Epidermal melanocyte (primary cell): ENCODE results near the gene GPR155.
"Not testable (repeated sequence)": the region's sequence is repeated elsewhere in the genome, so short reads cannot be mapped to it uniquely, and the experiment has no call there.

Source experiments
- DNase-seq: peaks from one replicate; pipeline ENCODE4 v3.0.0; 2011; ENCODE audit warnings: low spot score; ENCODE audit not compliant: insufficient read length

The GPR155 gene

DNA sequence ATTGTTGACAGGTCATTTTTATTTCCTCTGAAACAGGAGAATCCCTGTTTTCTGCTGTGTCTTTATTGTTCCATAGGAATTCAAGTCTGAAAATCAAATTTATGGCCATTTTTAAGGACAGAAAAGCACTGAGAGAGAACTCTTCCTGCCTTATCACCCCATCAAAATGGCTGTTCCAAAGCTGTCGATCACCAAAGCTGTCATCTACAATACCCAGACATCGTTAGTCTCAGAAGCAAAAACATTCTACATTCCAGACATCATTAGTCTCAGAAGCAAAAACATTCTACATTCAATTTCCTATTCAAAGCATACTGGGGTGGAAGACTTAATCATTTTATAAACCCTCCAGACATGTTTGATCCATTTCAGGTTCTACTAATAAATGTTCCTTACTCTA, 46.9 kb downstream of the GPR155 start:
- DNase-seq, result no peak

DNA sequence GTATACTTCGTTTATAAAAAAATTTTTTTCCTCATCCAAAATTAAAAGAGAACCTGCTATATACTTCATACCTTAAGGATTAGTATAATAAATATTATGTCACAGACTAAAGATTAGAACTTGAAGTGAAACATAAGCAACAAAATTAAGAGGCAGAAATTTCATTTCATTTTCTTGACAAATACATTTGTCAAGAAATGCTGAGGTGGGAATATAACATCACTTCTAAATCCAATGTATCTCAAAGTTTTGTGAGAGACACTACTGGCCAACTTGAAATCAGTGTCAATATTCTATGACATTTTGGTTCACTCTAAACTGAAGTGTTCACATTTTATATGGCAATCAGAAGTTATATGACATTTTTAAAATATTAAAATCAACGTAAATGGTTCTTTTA, 47.5 kb downstream of the GPR155 start:
- DNase-seq, result no peak

- no peak for DNase-seq
Observed at GRCh38 chr2:174438146-174438886, 48.5 kb downstream of the GPR155 start.

- DNase-seq, result no peak
Observed at GRCh38 chr2:174436351-174436750, 50.5 kb downstream of the GPR155 start.

DNA sequence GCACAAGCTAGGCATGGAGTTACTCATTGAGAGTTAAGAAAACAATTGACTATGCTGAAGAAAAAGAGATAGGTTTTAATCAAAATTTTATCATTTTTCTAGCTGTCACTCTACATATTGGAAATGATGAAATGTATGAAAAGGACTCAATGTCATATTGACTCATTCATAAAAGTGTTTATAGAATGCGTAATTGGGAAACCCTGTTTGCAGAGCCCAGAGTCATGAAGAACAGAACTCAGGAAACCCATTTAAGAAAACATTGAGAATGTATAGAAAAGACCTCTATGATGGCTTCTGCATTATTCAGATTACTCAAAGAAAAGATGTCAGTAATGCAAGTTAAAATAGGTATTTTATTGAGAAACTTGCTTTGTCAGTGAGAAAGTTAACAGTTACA, 54.9 kb downstream of the GPR155 start:
- no peak for DNase-seq

GRCh38 chr2:174430066-174430465, 56.8 kb downstream of the GPR155 start:
- no peak for DNase-seq

DNA sequence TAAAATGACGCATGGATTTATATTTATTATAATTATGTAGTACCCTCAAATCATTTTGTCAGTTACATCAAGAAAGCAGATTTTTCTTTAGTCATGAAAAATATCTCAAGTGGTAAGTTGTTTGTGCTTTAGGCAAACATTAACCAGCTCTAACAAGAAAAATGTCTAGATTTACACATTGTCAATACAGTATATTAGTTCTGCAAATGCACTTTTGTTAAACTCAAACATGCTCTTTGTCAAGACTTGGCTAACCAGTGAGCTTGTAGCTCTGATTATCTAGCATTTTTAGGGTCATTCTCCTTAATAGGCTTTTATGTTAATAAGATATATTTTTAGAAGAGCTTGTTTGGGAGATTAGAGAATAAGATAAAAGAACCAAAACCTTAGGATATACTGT, 58.6 kb downstream of the GPR155 start:
- no peak for DNase-seq

GRCh38 chr2:174412256-174412655, 74.6 kb downstream of the GPR155 start:
- DNase-seq, result no peak

- DNase-seq, result not testable (repeated sequence)
Observed at GRCh38 chr2:174410039-174410438, 76.8 kb downstream of the GPR155 start.

DNA sequence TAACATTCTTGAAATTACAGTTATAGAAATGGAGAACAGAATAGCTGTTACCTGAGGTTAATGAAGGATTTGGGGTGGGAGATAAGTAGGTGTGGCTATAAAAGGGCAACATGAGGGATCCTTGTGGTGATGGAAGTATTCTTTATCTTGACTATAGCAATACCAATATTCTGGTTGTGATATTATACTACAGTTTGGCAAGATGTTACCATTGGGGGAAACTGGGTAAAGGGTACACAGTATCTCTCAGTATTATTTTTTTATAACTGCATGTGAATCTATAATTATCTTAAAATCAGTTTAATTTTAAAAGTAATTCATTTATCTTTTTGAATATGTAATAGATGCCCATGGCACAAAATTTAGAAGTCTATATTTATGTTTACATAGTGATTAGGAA, 83.2 kb downstream of the GPR155 start:
- DNase-seq, result no peak

GRCh38 chr2:174400853-174401252, 86.0 kb downstream of the GPR155 start:
- DNase-seq, result no peak

GRCh38 chr2:174399171-174399570, 87.7 kb downstream of the GPR155 start:
- no peak for DNase-seq

- DNase-seq, result no peak
Observed at GRCh38 chr2:174397773-174398172, 89.1 kb downstream of the GPR155 start.

GRCh38 chr2:174395969-174396630, 90.7 kb downstream of the GPR155 start:
- no peak for DNase-seq

GRCh38 chr2:174395284-174395968, 91.4 kb downstream of the GPR155 start, which contains the start of gene SCRN3:
SCRN3 (plus strand) TSS chr2:174395730; CDS start chr2:174398284, 2,554 bp downstream.
- DNase-seq, result peak; percentile 62

- no peak for DNase-seq
Observed at GRCh38 chr2:174392706-174393105, 94.1 kb downstream of the GPR155 start.

DNA sequence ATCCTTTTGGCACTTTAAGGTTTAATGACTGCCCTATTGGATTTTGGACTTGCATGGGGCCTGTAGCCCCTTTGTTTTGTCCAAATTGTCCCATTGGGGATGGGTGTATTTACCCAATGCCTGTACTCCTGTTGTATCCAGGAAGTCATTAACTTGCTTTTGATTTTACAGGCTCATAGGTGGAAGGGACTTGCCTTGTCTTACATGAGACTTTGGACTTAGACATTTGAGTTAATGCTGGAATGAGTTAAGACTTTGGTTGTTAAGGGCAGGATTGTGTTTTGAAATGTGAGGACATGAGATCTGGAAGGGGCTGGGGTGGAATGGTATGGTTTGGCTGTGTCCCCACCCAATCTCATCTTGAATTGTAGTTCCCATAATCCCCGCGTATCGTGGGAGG, 96.5 kb downstream of the GPR155 start:
- DNase-seq, result not testable (repeated sequence)

- no peak for DNase-seq
Observed at GRCh38 chr2:174389542-174389941, 97.3 kb downstream of the GPR155 start.

- DNase-seq, result not testable (repeated sequence)
Observed at GRCh38 chr2:174388706-174389105, 98.1 kb downstream of the GPR155 start.

- DNase-seq, result no peak
Observed at GRCh38 chr2:174385201-174385600, 101.6 kb downstream of the GPR155 start.

- DNase-seq, result no peak
Observed at GRCh38 chr2:174383796-174384195, 103.0 kb downstream of the GPR155 start.
